Activated T-helper 1 cell treated with Interleukin-2 at 50 U/mL for 16 hours (primary cell): ENCODE data around the gene SRXN1.

Experiments
- DNase-seq: peaks from one replicate; pipeline ENCODE4 v3.0.0-alpha.2; 2020; ENCODE audit warnings: low read depth

Gene SRXN1

GRCh38 chr20:605237-605636, 47.8 kb downstream of the SRXN1 start:
- DNase-seq, result no peak

GRCh38 chr20:603116-603640, 49.8 kb downstream of the SRXN1 start:
- DNase-seq, result no peak

GRCh38 chr20:602111-602970, 50.7 kb downstream of the SRXN1 start:
- DNase-seq, result no peak

GRCh38 chr20:600736-601135, 52.3 kb downstream of the SRXN1 start:
- no peak for DNase-seq

- DNase-seq, result no peak
Measured at GRCh38 chr20:600141-600540, 52.9 kb downstream of the SRXN1 start.

GRCh38 chr20:598133-598850, 54.7 kb downstream of the SRXN1 start:
- DNase-seq, result no peak

- DNase-seq, result no peak
Measured at GRCh38 chr20:597560-597959, 55.4 kb downstream of the SRXN1 start.
